SK-N-SH treated with all-trans-retinoic acid at 6 μM for 48 hours (cell line): ENCODE measurements around the gene C17orf58.
"Not testable (repeated sequence)": the region's sequence is repeated elsewhere in the genome, so short reads cannot be mapped to it uniquely, and the experiment has no call there.

Experiments used
- ATAC-seq: fragments of 200-7000 bp; cut with Tn5 transposase; 3 replicates; pipeline ENCODE4 v1.9.1; 2020; ENCODE audit warnings: mild to moderate bottlenecking, moderate library complexity
- BACH2 ChIP-seq: fragments of 250-450 bp; sonication (Bioruptor Pico); IDR thresholded peaks from 2 replicates; pipeline ENCODE4 v1.9.0; 2021; ENCODE audit warnings: mild to moderate bottlenecking, borderline replicate concordance
- CREB5 ChIP-seq: fragments of 250-450 bp; sonication (Bioruptor Pico); IDR thresholded peaks from 2 replicates; pipeline ENCODE4 v1.5.1; 2020; ENCODE audit warnings: low read depth, mild to moderate bottlenecking, moderate library complexity
- CSRNP3 ChIP-seq: fragments of 250-450 bp; sonication (Bioruptor Pico); IDR thresholded peaks from 2 replicates; pipeline ENCODE4 v1.5.1; 2021; ENCODE audit warnings: mild to moderate bottlenecking, moderate library complexity
- GLIS3 ChIP-seq: fragments of 250-450 bp; sonication (Bioruptor Pico); IDR thresholded peaks from 2 replicates; pipeline ENCODE4 v1.5.0; 2020; ENCODE audit warnings: mild to moderate bottlenecking, moderate library complexity
- ISL1 ChIP-seq: fragments of 250-450 bp; sonication (Bioruptor Pico); IDR thresholded peaks from 2 replicates; pipeline ENCODE4 v2.1.2; 2022; ENCODE audit warnings: mild to moderate bottlenecking, moderate library complexity
- OSR1 ChIP-seq: fragments of 250-450 bp; sonication (Bioruptor Pico); IDR thresholded peaks from 2 replicates; pipeline ENCODE4 v1.8.0; 2022; ENCODE audit warnings: moderate library complexity, mild to moderate bottlenecking, inconsistent platforms
- PATZ1 ChIP-seq: fragments of 250-450 bp; sonication (Bioruptor Pico); IDR thresholded peaks from 2 replicates; pipeline ENCODE4 v1.8.0; 2020; ENCODE audit warnings: mild to moderate bottlenecking, moderate library complexity, borderline replicate concordance
- POU6F1 ChIP-seq: fragments of 250-450 bp; sonication (Bioruptor Pico); IDR thresholded peaks from 2 replicates; pipeline ENCODE4 v1.8.0; 2021; ENCODE audit warnings: low read depth, mild to moderate bottlenecking, moderate library complexity, borderline replicate concordance
- PPARA ChIP-seq: fragments of 250-450 bp; sonication (Bioruptor Pico); IDR thresholded peaks from 2 replicates; pipeline ENCODE4 v1.5.0; 2020; ENCODE audit warnings: mild to moderate bottlenecking, borderline replicate concordance
- SNAI2 ChIP-seq: fragments of 250-450 bp; sonication (Bioruptor Pico); IDR thresholded peaks from 2 replicates; pipeline ENCODE4 v1.5.0; 2020; ENCODE audit warnings: mild to moderate bottlenecking, moderate library complexity
- TCF4 ChIP-seq: fragments of 250-450 bp; sonication (Bioruptor Pico); IDR thresholded peaks from 2 replicates; pipeline ENCODE4 v1.8.0; 2021; ENCODE audit warnings: mild to moderate bottlenecking, moderate library complexity, borderline replicate concordance
- TOX ChIP-seq: fragments of 250-450 bp; sonication (Bioruptor Pico); IDR thresholded peaks from 2 replicates; pipeline ENCODE4 v1.8.0; 2021; ENCODE audit warnings: mild to moderate bottlenecking, moderate library complexity, borderline replicate concordance
- TSHZ2 ChIP-seq: fragments of 250-450 bp; sonication (Bioruptor Pico); IDR thresholded peaks from 2 replicates; pipeline ENCODE4 v1.5.0; 2020; ENCODE audit warnings: mild to moderate bottlenecking, moderate library complexity
- ZFP3 ChIP-seq: fragments of 250-450 bp; sonication (Bioruptor Pico); IDR thresholded peaks from 2 replicates; pipeline ENCODE4 v1.5.0; 2020; ENCODE audit warnings: mild to moderate bottlenecking, moderate library complexity
- ZFP30 ChIP-seq: fragments of 450-650 bp; formaldehyde crosslinking; IDR thresholded peaks from 2 replicates; pipeline ENCODE4 v1.5.0; 2022; ENCODE audit warnings: mild to moderate bottlenecking, moderate library complexity
- ZNF565 ChIP-seq: fragments of 450-650 bp; formaldehyde crosslinking; conservative IDR thresholded peaks from 2 replicates; pipeline ENCODE4 v1.5.0; 2020; ENCODE audit warnings: low read depth, mild to moderate bottlenecking, moderate library complexity
- ZNF70 ChIP-seq: fragments of 450-650 bp; formaldehyde crosslinking; IDR thresholded peaks from 2 replicates; pipeline ENCODE4 v1.5.0; 2020; ENCODE audit warnings: mild to moderate bottlenecking, moderate library complexity
- ZNF8 ChIP-seq: fragments of 450-650 bp; formaldehyde crosslinking; IDR thresholded peaks from 2 replicates; pipeline ENCODE4 v1.5.0; 2020; ENCODE audit warnings: mild to moderate bottlenecking, moderate library complexity

Gene C17orf58

GRCh38 chr17:67996301-67997171, at the start of gene C17orf58:
TSS of gene C17orf58 (minus strand) at chr17:67996469. CDS start at chr17:67996198, 271 bp downstream.
- ATAC-seq: not testable (repeated sequence)

- ATAC-seq: no peak
- TF ChIP-seq ZFP30 (CRISPR knock-in tag) (no peak), TSHZ2 (CRISPR knock-in tag) (no peak), CREB5 (CRISPR knock-in tag) (no peak), PATZ1 (no peak), ZNF565 (CRISPR knock-in tag) (no peak), CSRNP3 (CRISPR knock-in tag) (no peak), TOX (CRISPR knock-in tag) (no peak), ISL1 (CRISPR knock-in tag) (no peak), GLIS3 (CRISPR knock-in tag) (no peak), OSR1 (CRISPR knock-in tag) (no peak), ZNF8 (no peak), PPARA (CRISPR knock-in tag) (no peak)
Measured at GRCh38 chr17:68036304-68037147, 40.3 kb upstream of the C17orf58 start.

GRCh38 chr17:68035523-68036303, 39.4 kb upstream of the C17orf58 start, which contains the start of gene KPNA2:
TSS of gene KPNA2 (plus strand) at chr17:68035735. CDS start at chr17:68037133, 1,398 bp downstream.
- no peak for TF ChIP-seq ZFP3 (CRISPR knock-in tag)
- no peak for TF ChIP-seq OSR1 (CRISPR knock-in tag)
- ATAC-seq: peak; percentile 93

GRCh38 chr17:68035131-68035522, 38.9 kb upstream of the C17orf58 start:
- TF ChIP-seq CSRNP3 (CRISPR knock-in tag): no peak
- TF ChIP-seq ZNF565 (CRISPR knock-in tag): no peak
- TF ChIP-seq ZNF70 (CRISPR knock-in tag): no peak
- no peak for TF ChIP-seq ISL1 (CRISPR knock-in tag)
- TF ChIP-seq BACH2 (CRISPR knock-in tag): no peak
- TF ChIP-seq ZFP30 (CRISPR knock-in tag): no peak
- TF ChIP-seq TCF4 (CRISPR knock-in tag): no peak
- TF ChIP-seq OSR1 (CRISPR knock-in tag): no peak
- TF ChIP-seq SNAI2: no peak
- TF ChIP-seq CREB5 (CRISPR knock-in tag): no peak
- TF ChIP-seq POU6F1 (CRISPR knock-in tag): no peak
- peak; percentile 93 for ATAC-seq
